Ecto neural progenitor cell (in vitro differentiated cells): ENCODE measurements around the gene CDCP1.

Source experiments
- DNase-seq: peaks from one replicate; pipeline ENCODE4 v3.0.0-alpha.2; 2018; ENCODE audit warnings: low spot score

The CDCP1 gene

DNA sequence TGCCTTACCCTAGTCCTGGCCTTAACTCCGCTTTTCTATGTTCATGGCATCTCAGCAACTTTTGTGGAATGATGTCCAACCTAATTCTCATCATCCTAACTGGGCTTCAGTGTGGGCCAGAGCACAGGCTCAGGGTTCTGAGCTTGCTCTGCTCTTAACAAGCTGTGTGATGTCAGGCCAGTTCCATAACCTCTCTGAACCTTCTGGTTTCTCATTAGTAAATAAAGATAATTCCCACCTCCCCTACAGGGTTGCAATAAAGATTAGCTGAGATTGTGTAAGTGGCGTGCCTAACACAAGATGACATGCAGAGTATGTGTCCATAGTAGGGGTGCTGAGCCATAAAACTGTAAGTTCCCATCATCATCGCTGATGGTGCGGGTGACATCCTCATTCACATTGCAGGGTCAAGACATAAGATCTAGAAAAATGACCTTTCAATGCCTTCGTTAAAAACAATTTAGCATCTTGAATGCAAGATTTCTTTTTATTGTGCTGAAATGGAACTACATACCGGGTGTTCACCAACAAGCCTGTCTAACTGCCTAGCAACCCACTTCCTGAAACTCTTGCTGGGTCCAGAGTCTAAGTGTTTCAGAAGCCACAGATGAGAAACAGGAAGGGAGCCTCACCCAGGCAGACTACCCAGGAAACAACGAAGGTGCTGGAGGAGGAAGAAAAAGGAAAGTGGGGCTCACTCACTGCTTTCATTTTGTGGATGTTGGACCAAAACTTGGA, 36.2 kb downstream of the CDCP1 start:
- DNase-seq: no peak

DNA sequence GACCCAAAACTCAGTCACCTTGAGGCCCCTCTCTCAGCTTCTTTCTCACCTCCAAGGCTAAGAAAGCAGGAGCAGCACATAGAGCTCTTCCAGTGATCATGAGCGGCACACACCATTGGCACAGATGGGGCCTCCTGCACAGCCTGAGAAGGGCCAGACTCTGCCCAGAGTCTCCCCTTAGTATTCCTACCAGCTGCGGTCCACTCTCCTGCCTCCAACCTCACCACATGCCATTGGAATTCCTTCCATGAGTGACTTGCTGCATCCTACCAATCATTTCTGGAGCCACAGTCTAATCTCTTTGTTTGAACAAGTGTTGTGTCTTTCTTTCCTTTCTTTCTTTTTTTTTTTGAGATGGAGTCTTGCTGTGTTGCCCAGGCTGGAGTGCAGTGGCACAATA, 39.3 kb downstream of the CDCP1 start:
- no peak for DNase-seq

DNA sequence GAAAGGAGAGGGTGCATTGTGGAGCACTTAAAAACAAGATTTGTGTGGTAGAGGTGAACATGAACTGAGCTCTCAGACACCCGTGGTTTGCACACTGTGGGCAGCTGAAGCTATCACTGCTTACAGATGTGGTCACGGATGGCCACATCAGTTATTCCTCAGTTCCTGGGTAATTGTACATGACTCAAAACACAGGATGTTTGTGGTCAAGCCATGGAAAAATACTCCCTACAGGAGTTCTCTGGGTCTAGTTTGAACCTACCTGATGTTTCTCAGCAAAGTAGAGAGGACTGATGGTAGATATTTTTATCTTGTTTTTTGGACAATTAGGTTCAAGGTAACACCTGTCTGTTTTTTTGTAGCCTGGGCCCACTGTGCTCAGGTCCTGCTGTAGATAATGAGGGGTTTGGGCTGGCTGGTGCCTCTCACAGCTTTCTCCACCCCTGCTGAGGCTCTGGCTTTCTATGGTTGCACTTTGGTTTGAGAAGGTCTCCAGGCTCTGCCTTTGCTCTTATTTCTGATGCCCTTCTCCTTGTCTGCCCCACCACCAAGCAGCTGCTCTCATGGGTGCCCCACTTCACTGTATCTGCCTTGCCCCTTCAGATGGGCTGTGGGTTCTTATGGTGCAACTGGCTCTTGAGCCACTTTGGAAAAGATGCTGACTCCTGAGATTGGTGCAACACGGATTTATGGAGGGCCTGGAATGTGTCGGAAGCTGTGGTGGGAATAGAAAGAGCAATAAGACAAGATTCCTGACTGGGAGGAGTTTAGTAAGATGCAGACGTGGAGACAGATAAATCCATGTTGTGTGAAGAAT, 40.1 kb downstream of the CDCP1 start:
- no peak for DNase-seq

DNA sequence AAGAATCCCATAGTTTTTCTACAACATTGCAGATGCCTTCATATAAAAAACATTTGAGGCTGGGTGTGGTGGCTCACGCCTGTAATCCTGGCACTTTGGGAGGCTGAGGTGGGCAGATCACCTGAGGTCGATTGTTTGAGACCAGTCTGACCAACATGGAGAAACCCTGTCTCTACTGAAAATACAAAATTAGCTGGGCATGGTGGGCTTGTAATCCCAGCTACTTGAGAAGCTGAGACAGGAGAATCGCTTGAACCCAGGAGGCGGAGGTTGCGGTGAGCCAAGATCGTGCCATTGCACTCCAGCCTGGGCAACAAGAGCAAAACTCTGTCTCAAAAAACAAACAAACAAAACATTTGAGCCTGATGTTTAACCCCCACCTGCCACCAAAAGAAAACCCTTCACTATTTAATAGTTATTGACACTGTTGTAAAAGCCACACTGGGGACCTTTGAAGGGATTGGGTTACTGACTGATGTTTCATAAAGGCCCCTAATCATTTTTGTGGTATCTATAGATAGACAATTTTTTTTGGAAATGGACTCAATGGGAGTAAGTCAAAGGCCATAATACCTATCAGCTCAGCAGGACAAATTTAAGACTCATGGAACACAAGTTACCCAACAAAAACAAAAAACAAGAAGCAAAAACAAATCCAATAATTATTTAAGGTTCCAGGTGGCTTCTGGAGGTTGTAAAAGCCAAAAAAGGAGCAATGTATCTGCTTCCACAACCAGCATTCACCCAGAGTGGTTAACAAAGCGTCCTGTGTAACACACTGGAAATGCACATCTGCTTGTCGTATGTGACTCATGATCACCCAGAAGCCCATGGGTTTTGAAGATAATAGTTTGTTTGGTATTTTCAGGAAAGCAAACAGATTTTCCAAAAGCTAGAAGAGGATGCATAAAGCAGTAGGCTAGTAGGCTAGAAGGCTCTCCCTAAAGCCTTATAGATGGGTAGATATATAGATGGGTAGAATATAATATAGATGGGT, 41.2 kb downstream of the CDCP1 start:
- DNase-seq: no peak

DNA sequence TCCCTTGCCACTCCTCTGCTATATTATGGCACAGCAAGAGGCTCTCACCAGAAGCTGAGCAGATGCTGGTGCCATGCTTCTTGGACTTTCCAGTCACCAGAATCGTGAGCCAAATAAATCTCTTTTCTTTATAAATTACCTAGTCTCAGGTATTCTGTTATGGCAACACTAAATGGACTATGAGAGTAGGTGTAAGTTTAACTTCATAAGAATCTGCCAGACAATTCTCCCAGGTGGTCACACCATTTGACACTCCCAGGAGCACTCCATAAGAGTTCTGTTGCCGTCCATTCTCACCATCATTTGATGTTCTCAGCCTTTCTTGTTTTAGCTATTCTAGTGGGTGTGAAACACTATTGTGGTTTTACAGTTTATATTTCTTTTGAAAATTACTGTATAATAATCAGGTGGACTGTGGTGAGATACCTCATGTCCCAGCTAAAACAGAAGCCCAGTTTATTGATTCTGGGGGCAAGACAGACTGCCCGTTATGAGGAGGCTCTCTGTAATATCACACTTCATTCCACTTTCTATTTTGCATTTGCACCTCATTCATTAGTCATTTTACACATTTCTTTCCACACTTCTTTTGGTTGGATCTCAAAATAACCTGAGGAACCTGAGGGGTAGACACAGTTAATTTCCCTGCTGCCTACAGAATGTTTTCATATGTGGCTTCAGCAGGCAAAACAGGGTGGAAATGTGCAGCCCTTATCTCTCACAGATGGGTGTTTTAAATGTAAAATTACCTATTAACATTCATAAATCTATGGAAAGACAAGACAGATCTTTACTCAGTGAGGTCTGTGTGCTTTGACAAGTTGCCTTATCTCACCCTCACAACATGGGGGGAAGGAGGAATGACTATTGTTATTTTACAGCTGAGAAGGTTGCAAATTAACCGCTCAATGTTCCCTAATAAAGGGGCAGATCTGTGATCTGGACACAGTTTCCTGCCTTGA, 42.1 kb downstream of the CDCP1 start:
- no peak for DNase-seq

DNA sequence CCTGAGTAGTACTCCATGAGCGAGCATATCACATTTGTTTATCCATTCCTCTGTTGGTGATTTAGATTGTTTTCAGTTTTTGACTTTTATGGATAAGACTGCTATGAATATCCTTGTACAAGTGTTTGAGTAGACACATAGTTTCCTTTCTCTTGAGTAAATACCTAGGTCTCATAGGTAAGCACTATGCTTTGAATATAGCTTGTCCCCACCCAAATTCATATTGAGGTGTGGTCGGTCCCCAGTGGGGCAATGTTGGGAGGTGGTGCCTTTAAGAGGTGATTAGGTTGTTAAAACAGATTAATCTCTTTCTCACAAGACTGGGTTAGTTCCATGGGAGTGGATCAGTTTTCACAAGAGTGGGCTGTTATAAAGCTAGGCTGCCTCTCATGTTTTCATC, 42.8 kb downstream of the CDCP1 start:
- DNase-seq: no peak

DNA sequence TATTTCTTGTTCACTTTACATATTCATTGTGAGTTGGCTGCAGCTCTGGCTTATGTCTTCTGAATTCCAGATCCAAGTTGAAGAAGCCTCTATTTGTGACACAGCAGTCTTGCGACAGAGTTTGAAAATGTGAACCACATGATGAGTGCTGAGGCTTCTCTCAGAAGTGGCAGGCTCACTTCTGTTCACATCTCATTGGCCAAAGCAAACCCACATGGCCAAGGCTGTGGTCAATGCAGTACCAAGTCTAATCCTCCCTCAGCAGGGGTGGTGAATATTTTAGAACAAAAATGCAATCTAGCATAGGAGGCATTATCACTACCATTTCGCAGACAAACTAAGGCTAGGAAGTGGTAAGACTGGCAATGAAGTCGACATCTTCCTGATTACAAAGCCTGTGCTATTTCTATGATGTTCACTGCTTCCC, 45.2 kb downstream of the CDCP1 start:
- no peak for DNase-seq

DNA sequence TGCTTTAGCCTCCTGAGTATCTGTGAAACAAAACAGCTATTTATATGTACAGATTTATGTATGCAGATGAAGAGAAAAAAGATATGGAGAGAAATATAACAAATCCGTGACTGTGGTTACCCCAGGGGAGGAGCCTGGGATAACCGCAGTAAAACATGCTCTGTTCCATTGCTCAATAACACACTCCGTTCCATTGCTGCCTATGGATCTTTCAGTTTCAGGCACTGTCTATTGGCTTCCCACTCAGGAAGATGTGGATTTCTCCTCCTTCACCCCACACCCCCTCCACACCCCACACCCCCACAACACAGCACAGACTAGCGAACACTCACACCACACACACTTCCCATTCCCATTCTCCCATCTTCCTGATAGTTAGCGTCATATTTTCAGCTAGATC, 47.9 kb downstream of the CDCP1 start:
- DNase-seq: no peak

DNA sequence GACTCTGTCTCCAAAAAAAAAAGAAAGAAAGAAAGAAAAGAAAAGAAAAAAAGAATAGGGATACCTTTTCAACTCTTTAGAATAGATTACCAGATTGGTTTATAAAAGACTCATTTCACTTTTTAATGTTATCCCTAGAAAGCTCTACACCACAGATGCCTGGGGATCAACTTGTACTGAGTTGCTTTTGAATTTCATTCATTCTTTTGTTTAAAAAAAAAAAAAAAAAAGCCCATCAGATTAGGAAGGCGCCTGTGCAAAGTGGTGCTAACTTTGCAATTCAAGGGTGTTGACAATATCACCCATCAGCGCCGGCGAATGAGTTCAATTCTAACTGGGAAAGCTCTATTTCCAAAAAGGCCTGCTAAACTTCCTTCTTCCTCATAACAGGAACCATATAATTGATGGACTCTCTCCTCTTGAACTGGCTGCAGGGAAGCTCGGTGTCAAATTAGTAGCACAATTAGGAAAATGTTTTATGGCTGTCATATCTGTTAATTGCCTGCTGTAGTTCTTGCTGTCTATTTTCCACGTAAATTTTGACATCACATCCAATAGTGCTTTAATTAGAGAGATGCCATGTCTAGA, 48.8 kb downstream of the CDCP1 start:
- no peak for DNase-seq

DNA sequence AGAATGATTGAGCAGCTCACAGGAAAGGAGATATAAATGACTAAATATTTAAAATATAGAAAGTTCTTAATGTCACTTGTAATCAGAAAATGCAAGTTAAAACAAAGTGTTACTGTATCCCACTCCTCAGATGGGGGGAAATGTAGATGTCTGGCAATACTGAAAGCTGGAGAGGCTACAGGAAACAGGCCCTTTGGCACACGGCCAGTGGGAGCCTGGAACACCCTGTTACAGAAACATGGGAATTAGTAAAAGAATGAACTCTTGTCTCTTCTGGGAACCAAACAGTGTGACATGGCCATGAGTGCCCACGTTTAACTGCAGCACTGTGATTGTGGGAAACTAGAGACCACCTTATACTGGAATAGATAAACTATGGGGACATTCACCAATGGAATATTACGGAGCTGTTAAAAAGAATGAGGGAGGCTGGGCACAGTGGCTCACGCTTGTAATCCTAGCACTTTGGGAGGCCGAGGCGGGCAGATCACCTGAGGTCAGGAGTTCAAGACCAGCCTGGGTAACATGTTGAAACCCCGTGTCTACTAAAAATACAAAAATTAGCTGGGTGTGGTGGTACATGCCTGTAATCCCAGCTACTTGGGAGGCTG, 50.2 kb downstream of the CDCP1 start:
- DNase-seq: no peak

DNA sequence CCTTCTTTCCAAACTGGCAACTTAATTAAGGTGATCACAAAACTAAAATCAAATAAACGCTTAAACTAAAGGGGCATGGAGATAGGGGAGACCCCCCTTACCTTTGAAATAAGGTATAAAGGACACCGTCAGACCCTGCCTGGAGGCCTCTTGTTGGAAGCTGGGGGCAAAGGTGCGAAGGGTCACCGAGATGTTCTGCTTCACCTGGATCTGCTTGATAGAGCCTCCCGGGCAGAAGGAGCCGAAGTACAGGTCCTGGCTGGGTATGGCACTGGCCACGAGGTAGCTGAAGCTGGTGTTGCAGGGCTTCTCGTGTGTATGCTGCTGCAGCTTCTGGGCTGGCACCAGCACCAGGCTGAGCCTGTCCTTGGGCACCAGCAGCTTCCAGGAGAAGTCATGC, 53.0 kb downstream of the CDCP1 start:
- no peak for DNase-seq

DNA sequence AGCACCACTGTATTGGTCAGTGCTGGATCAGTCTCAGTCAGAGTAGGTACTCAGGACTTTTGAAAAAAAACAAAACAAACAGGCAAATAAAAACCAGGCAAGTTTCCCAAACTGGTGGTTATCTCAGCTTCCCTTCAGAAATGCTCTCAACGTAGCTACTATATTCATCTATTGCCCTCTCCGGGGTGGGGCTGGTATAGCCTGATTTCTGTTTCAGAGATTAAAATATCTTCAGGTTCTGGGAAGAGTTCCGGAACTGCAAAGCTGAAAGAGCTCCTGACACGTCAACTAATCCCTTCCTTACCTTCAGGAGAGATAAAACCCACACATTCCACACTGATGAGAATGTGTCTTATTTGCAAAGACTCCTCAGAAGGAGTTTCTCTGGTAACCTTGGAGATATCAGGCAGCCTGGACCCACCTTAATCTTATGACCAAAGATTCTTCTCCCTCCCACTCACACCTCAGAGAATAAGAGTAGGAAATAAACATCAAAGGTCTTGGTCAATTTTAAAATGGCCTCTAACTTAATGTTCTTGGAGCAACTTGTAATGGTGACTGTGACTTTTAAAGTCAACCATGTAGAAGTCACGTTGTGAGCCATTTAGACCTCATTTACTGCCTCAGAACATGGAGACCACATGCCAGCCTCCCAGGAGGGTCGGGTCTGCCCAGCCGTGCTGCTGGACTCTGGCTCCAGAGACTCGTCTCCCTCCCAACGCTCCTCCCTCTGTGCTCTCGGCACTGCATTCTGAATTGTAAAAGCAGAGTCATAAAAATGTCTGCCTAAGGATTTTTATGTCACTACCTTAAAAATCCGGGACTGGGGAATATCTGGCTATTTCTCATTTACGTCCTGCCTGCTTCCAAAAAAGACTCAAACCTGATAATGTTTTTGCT, 53.8 kb downstream of the CDCP1 start:
- no peak for DNase-seq

DNA sequence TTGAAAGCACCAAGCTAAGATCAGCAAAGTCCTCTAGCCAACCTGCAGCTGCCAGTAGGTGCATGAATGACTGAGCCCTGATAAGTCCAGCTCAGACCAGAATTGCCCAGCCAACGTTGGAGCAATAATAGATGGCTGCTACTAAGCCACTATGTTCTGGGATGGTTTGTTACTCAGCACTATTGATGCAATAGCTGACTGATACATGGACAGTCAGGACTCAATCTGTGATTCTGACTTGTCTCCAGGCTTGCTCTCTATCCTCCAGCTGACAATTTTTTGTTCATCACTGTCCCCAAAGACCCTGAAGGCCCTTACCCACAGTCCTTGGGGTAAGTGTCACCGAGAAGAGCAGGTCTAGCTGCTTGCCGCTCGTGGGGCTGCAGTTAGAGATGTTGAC, 55.3 kb downstream of the CDCP1 start:
- DNase-seq: no peak

DNA sequence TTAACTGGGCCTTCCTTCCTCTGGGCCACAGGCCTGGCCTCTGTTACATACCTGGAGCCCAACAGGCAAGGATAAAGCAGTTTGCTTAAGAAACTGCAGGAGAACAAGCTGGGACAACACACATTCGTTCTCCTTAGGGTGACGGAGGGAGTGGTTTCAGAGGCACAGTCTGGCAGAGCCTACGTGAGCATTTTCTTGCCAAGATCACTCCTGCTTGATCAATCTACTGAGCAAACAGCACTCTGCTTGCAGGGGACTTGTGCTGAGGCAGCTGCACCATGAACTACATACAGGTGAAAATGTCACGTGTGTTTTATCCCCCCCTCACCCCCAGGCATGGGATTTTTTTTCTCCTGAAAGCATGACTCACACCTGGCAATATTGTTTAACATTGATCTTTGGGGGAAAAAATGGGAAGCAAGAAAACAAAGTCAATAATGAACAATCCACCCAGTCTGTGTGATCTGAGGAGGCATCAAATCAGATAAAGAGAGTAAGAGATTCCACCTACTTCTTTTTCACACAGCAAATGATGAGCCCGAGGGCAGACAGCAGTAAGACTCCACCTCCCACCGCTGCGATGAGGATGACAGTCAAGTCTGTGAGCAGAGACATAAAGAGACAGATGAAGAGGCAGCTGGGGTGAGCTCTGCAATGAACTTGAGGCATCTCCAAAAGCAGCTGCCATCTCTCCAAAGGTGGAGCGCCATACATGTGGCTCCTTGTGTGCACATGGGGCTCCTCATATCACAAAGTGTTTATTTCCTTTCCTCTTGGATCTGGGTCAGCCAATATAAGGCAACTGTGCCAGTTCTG, 57.4 kb downstream of the CDCP1 start:
- DNase-seq: no peak

DNA sequence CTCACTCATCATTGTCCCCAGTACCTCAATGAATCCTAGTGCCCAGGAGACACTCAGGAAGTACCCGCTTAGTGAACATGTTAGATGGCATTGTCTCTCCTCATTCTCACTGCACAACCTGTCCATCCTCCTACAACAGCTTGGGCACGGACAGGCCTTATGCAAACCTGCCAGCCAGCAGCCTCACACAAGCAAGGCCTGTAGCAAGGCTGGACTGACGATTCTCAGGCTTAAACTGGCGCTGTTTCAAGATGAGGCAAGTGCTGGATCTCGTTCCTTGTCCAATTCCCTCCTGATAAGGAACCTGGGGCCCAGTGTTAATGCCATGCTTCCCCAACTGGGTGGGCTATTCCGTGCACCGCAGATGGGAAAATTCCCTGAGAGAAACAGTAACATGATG, 59.0 kb downstream of the CDCP1 start:
- DNase-seq: no peak

DNA sequence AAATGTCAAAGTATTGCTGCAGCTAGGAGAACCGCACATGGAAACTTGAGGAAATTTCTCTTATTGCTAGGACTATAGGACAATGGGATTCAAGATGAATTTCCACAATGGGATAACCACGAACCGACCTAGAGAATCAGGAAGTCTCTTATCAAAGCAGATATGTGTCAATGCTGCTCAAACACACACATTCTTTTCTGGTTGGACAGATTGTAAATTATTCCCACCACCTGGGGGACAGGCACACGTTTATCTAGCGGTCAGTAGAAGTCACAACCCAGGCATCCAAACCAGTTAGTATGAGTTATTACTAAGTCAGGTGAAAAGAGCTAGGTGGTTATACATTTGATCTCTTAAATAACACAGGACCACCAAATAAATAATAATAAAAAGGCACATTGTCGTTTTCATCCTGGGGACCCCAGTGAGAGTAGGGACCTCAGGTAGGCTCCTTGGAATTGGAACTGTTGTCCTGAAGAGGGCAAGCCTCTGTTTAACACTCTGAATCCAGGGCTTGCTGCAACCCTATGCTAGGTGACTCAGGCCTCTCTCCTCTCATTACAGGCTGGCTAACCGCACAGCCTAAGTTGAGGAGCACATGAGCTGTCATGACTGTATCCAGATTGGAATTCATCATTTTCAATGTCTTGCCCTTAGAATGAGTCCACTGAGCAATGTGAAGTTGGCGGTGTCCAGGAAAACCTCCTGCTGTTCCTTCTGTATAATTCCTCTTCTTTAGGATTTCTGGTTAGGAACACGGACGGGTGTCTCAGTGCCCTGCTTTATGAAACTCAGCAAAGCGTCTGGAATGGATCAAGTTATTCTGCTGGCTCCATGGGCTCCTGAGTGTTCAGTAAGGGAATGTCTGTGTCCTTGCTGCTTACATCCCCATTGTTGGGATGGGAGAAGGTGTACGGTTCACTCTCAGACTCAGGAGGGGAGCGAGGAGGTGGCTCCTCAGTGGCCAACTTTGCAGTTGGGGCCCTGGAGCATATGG, 61.1 kb downstream of the CDCP1 start:
- DNase-seq: no peak

DNA sequence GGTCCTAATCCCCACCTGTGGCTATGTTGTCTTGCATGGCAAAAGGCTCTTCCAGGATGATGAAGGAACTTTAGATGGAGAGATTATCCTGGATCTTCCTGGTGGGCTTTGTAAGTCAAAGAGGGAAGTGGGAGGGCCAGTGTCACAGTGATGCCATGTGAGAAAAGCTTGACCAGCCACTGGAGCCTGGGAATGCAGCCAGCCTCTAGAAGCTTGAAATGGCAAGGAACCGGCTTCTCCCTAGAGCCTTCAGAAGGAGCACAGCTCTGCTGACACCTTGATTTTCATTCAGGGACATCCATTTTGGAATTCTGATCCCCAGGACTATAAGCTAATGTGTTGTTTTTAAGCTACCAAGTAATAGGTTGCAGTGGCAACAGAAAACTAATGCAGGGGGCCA, 61.8 kb downstream of the CDCP1 start:
- DNase-seq: no peak
